HG02870 (cell line): ENCODE measurements around the gene ESYT3.

Source experiments
- ATAC-seq: cut with Tn5 transposase; IDR thresholded peaks from one replicate; pipeline ENCODE4 v1.9.1; 2021; ENCODE audit warnings: mild to moderate bottlenecking, moderate library complexity; ENCODE audit not compliant: unreplicated experiment

ESYT3 gene, protein sequence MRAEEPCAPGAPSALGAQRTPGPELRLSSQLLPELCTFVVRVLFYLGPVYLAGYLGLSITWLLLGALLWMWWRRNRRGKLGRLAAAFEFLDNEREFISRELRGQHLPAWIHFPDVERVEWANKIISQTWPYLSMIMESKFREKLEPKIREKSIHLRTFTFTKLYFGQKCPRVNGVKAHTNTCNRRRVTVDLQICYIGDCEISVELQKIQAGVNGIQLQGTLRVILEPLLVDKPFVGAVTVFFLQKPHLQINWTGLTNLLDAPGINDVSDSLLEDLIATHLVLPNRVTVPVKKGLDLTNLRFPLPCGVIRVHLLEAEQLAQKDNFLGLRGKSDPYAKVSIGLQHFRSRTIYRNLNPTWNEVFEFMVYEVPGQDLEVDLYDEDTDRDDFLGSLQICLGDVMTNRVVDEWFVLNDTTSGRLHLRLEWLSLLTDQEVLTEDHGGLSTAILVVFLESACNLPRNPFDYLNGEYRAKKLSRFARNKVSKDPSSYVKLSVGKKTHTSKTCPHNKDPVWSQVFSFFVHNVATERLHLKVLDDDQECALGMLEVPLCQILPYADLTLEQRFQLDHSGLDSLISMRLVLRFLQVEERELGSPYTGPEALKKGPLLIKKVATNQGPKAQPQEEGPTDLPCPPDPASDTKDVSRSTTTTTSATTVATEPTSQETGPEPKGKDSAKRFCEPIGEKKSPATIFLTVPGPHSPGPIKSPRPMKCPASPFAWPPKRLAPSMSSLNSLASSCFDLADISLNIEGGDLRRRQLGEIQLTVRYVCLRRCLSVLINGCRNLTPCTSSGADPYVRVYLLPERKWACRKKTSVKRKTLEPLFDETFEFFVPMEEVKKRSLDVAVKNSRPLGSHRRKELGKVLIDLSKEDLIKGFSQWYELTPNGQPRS

DNA sequence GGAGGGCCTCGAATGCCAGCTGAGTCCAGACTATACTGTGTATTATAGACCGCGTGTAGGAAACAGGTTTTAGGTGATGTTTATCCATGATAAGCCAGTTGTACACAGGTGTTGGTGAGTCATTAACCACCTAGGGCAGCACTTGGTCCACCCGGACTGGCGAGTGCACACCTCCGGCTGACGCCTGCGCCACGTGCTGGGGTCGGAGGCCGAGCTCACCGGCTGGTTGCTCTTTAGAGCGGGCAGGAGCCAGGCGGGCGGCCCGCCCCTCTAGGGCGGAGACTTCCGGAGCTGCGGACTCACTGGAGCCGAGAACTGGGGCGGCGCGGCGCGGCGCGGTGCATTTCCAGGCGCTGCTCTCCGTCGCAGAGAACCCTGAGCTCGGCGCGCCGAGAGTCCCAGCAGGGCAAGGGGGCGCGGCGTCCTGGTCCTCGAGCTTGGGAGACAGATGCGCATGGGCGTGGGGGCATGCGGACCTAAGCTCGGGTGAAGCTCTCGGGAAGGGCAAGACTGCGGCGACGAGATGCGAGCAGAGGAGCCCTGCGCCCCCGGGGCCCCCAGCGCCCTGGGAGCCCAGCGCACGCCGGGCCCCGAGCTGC is at the start of gene ESYT3:
Gene ESYT3 (plus strand): TSS at position 341 of the 599 bp plus-strand sequence. CDS start 183 bp downstream, at position 524.
- no peak for ATAC-seq

DNA sequence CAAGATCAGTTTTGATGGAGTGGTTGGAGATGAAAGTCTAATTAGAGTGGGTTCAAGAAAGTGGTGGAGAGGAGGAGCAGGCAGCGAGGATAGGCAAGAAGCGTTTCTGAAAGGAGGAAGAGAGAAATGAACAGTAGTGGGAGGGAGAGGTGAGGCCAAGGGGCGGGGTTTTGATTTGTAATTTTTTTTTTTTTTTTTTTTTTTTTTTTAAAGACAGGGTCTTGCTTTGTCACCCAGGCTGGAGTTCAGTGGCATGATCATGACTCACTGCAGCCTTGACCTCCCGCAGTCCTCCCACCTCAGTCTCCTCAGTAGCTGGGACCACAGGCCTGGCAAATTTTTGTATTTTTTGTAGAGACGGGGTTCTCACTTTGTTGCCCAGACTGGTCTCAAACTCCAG is 49.4 kb upstream of the ESYT3 start:
- no peak for ATAC-seq

- no peak for ATAC-seq
Observed at GRCh38 chr3:138389144-138389601, 45.2 kb upstream of the ESYT3 start.

DNA sequence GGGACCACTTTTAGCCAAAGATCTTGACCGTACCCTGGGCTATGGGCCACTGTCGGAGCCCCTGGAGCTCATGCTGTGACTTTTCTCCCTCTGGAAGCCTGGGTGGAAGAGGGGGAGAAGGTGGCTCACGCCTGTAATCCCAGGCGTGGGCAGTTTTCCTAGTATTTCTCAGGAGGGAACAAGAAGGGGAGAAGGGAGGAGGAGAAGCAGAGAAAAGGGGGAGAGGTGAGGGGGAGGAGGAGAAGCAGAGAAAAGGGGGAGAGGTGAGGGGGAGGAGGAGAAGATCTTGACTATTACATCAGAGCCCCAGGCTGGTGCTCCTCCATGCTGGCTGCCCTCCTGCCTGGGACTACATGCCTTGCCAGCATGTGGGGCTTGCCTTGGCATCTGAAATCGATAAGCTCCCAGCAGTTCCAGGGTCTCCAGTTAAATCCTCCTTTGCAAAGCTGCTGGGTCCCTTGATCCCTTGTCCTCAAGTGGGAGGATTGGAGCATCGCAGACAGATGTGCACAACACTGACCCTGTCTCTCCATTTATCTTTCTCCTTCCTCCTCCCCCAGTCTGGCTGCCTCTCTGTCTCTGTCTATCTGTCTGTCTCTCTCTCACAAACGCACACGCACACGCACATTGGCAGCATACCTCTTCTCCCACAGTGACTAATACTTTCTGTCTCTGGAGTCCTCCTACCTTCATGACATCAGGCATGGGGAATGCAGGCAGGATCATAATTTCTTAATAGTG is 44.4 kb upstream of the ESYT3 start:
- no peak for ATAC-seq

GRCh38 chr3:138390582-138390932 is 43.9 kb upstream of the ESYT3 start:
- ATAC-seq = no peak

GRCh38 chr3:138394156-138394555 is 40.3 kb upstream of the ESYT3 start:
- no peak for ATAC-seq

GRCh38 chr3:138394686-138395085 is 39.7 kb upstream of the ESYT3 start:
- ATAC-seq = no peak

DNA sequence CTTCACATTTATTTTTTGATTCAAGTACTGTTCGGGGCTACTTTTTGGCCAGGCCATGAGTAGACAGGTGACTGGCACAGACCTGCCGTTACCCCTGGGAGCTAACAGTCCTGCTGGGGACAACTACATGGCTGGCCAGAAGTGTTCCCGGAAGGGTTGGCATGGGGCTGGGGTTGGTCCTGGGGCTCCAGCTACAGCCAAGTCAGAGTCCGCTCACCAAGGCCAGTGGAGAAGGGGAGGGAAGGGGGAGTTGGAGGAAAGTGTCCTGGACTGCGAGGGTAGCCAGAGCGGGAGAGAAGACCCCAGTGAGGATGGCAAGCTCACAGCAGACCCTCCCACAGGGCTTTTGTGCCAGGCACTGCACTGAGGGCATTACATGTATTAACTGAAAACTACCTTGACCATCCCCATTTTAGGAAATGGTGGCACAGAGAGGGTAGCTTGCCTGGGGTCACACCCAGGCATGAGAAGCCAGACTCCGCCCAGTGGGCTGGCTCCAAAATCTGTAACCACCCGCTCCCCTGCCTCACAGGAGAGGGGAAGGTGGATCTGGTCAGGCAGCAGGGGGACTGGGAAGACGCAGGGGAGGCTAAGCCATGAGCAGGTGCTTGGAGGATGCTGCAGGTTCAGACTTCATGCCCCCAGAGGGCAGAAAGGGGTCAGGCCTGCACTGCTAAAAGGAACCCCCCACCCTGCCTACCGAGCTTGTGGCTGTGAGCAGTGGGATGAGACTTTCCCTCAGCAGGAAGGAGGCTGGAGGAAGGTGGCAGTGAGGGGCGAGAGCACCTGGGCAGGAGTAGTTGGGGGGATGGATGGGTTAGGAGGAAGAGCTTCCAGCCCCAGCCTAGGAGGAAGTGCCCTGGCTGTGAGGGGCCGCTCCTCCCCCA is 38.3 kb upstream of the ESYT3 start:
- ATAC-seq = no peak

DNA sequence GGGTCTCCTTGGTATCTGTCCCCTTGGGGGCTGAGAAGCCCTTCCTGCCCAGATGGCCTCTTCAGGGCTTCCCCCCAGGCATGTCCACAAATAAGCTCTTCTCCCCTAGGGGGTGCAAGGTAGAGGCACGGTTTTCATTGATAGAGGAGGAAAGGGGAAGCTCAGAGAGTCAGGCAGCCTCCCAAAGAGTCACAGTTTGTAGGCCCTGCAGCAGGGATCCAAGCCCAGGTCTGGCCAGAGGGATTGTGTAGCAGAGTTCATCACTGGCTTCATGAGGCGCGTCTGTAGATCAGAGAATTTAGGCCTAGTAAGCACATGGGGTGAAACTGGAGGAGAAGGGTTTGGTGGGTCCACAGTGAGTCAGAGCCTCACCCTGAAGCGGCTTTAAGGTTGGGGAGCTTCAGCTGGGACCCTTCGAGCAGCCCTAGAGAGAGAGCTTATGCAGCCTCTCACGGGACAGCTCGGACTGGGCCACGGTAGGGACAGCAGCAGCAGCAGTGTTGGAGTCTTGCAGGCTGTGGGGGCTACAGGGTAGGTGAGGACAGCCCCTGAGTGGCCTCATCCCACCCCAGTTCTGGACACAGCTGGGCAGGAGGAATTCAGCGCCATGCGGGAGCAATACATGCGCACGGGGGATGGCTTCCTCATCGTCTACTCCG is 37.5 kb upstream of the ESYT3 start:
- ATAC-seq = no peak

- no peak for ATAC-seq
Observed at GRCh38 chr3:138397983-138398382, 36.4 kb upstream of the ESYT3 start.

GRCh38 chr3:138398791-138399575 is 35.4 kb upstream of the ESYT3 start:
- no peak for ATAC-seq

DNA sequence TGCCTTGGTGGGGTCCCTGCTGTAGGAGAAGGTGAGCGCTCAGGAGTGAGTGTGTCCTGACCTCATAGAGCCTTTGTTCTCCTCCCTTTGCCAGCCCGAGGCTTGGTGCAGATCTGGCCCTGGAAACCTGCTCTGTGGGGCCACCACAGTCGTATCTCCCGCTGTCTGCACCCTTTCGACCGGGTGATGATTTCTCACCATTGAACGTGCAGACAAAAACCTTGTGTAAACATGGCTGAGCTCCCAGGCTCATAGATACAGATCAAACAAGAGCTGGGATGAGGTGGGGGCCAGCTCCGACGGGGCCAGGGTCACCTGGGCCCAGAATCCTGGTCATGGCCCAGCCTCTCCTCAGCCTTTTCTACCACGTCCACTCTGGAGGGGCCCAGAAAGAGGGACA is 34.6 kb upstream of the ESYT3 start:
- ATAC-seq = no peak

DNA sequence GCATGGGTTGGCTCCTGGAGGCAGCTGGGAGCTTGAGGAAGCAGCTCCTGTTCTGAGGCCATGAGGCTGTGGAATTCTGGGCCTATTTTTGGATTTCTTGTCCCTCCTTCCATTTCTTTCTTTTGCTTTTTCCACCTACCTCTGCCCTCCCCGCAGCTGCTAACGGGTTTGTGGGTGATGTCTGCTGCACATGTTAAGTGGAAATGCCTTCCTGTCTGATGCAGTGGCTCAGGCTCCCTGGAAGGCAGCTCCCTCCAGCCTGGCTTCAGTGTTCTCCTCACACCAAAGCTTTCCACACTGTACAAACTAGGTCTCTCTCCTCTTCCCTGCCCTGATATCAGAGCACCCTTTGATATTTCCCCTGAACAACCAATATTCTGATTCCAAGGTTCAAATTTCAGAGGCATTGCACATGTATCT is 33.8 kb upstream of the ESYT3 start:
- ATAC-seq = no peak

DNA sequence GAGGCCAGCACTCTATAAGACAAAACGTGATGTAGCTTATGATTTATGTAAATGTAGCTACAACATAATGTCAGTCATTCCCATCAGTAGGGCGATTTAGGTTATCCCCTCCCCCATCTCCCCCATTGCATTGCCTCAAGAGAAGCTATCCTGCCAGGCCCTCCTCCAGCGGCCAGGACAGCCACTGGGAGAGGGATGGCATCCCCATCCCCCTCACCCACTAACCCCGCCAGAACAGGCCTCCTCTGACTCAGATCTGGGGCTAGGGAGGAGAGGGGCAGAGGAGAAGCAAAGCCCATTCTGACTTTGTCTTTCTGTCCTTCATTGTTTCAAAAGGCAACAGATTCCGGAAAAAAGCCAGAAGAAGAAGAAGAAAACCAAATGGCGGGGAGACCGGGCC is 32.6 kb upstream of the ESYT3 start:
- no peak for ATAC-seq

GRCh38 chr3:138404121-138404520 is 30.3 kb upstream of the ESYT3 start:
- ATAC-seq = no peak

GRCh38 chr3:138405001-138405400 is 29.4 kb upstream of the ESYT3 start:
- ATAC-seq = no peak

GRCh38 chr3:138405486-138405885 is 28.9 kb upstream of the ESYT3 start:
- no peak for ATAC-seq

- ATAC-seq = no peak
Observed at GRCh38 chr3:138406606-138407005, 27.8 kb upstream of the ESYT3 start.
